Neural progenitor cell (in vitro differentiated cells): ENCODE results near the gene MAML3.

Source experiments
- EZH2 ChIP-seq: fragments of 200-600 bp; sonication (generic); IDR thresholded peaks from 2 replicates; pipeline ENCODE4 v1.6.1; 2017; ENCODE audit warnings: antibody characterized with exemption, mild to moderate bottlenecking, moderate library complexity
- EZH2phosphoT487 ChIP-seq: fragments of 200-600 bp; sonication (generic); IDR thresholded peaks from 2 replicates; pipeline ENCODE4 v1.6.1; 2017; ENCODE audit warnings: antibody characterized with exemption
- TF ChIP-seq, protein P1 (sequence below): fragments of 200-600 bp; sonication (generic); IDR thresholded peaks from 2 replicates; pipeline ENCODE4 v1.5.1; 2017; ENCODE audit warnings: antibody characterized with exemption, mild to moderate bottlenecking

DNA sequence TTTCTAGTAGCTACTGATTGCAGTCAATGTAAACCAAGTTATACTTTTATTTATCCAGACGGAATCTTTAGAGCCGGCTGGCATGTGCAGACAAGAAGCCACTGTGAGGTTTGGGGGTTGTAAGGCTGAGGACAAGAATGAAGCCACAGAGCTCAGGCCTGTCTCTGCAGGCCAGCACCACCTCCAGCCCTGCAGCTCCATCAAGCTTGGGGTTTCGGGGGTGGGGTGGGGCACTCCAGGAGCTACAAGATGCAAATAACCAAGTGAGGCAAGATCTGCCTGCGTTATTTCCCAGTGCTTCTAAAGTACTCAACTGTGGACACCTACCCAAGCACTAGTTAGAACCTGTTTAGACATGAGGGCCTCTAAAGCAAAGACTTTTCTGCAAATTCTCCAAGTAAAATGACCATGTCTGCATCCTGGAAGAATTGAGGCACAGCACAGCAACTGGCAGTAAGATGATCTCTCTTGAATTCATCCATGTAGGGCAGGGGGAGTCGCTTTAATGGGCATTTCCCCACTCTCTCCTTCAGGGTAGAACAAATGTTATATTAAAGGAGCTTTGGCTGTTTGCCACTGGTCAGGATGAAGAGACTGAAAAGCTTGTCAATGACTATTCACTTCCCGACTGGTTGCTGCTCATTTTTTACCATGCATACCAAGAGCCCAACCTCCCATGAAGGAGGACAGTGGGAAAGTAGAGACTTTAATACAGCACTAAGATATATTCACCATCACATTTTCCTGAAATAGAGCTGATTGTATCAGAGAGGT is 265.8 kb downstream of the MAML3 start:
- TF ChIP-seq, protein P1, sequence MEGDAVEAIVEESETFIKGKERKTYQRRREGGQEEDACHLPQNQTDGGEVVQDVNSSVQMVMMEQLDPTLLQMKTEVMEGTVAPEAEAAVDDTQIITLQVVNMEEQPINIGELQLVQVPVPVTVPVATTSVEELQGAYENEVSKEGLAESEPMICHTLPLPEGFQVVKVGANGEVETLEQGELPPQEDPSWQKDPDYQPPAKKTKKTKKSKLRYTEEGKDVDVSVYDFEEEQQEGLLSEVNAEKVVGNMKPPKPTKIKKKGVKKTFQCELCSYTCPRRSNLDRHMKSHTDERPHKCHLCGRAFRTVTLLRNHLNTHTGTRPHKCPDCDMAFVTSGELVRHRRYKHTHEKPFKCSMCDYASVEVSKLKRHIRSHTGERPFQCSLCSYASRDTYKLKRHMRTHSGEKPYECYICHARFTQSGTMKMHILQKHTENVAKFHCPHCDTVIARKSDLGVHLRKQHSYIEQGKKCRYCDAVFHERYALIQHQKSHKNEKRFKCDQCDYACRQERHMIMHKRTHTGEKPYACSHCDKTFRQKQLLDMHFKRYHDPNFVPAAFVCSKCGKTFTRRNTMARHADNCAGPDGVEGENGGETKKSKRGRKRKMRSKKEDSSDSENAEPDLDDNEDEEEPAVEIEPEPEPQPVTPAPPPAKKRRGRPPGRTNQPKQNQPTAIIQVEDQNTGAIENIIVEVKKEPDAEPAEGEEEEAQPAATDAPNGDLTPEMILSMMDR: no peak
- no peak for TF ChIP-seq EZH2
- TF ChIP-seq EZH2phosphoT487: no peak
